B cell (primary cell): ENCODE results near the gene ANKRD44. TPM values are rescaled to one million over a fixed set of nuclear protein-coding genes. Genes with fewer than 3 reads are reported as not detected.

Experiments
- ATAC-seq: fragments of 200-7000 bp; cut with Tn5 transposase; one replicate; pipeline ENCODE4 v1.10.0; 2021; ENCODE audit warnings: low read depth, mild to moderate bottlenecking, moderate number of reproducible peaks, moderate library complexity
- CTCF ChIA-PET: fragments of 350-600 bp; sonication (Branson Sonifier 250); formaldehyde crosslinking; loops from one replicate; lab custom pipeline; 2021; ENCODE audit warnings: antibody characterized with exemption, inconsistent platforms; lab: Charles Lee
- POLR2A ChIA-PET: fragments of 350-600 bp; sonication (Branson Sonifier 250); formaldehyde crosslinking; loops from one replicate; lab custom pipeline; 2021; ENCODE audit warnings: antibody characterized with exemption; lab: Charles Lee
- DNase-seq: peaks from one replicate; pipeline ENCODE4 v3.0.0; 2013
- H2AFZ ChIP-seq: 2 replicates; pipeline ENCODE4 v1.6.1; 2012; ENCODE audit warnings: mild to moderate bottlenecking, low read depth, low read length; ENCODE audit not compliant: insufficient read depth, poor library complexity, severe bottlenecking
- H3K27ac ChIP-seq, 2 donors: 1 replicate in 1 of 2; 2 replicates in 1 of 2; pipeline ENCODE4 v1.5.1; 2012 to 2013; ENCODE audit warnings: low read length in 2 of 2, mild to moderate bottlenecking in 2 of 2, moderate library complexity in 1 of 2
- H3K27me3 ChIP-seq, 4 experiments: fragments of 200-600 bp in 1 of 4; sonication (generic) in 1 of 4; replicated peaks in 1 of 4; 1 replicate in 2 of 4; 2 replicates in 2 of 4; pipeline versions ENCODE4 v1.6.1 to v1.7.0; 2013 to 2016; ENCODE audit warnings: low read length in 3 of 4, mild to moderate bottlenecking in 2 of 4, mixed read lengths in 1 of 4, moderate library complexity in 1 of 4; ENCODE audit not compliant: insufficient read depth in 4 of 4, control insufficient read depth in 3 of 4; ENCODE audit errors: control extremely low read depth in 1 of 4
- H3K36me3 ChIP-seq, 2 experiments: replicated peaks in 1 of 2; 1 replicate in 1 of 2; 2 replicates in 1 of 2; pipeline versions ENCODE4 v1.6.1 to v1.7.1; 2013; ENCODE audit warnings: low read length in 1 of 2; ENCODE audit not compliant: insufficient read depth in 2 of 2, control insufficient read depth in 1 of 2; ENCODE audit errors: control extremely low read depth in 1 of 2, extremely low read depth in 1 of 2
- H3K4me1 ChIP-seq, 2 donors: fragments of 200-600 bp in 1 of 2; sonication (generic) in 1 of 2; 1 replicate in 1 of 2; 2 replicates in 1 of 2; pipeline versions ENCODE4 v1.5.1 to v1.6.1; 2013 to 2017; ENCODE audit warnings: low read length in 2 of 2; ENCODE audit not compliant: control insufficient read depth in 2 of 2, insufficient read depth in 2 of 2
- H3K4me2 ChIP-seq: replicated peaks from 2 replicates; pipeline ENCODE3; 2012; ENCODE audit warnings: mild to moderate bottlenecking, low read depth, low read length; ENCODE audit not compliant: poor library complexity, severe bottlenecking
- H3K4me3 ChIP-seq, 5 experiments: fragments of 200-600 bp in 1 of 5; sonication (generic) in 1 of 5; 1 replicate in 3 of 5; 2 replicates in 2 of 5; pipeline versions ENCODE4 v1.5.1 to v1.7.0; 2011 to 2016; ENCODE audit warnings: low read length in 4 of 5, mild to moderate bottlenecking in 4 of 5, low read depth in 2 of 5, control low read depth in 1 of 5, moderate library complexity in 1 of 5; ENCODE audit not compliant: insufficient read depth in 1 of 5; ENCODE audit errors: control extremely low read depth in 1 of 5, extremely low read depth in 1 of 5
- H3K79me2 ChIP-seq: fragments of 200-600 bp; sonication (generic); one replicate; pipeline ENCODE4 v1.6.0; 2016; ENCODE audit warnings: low read length; ENCODE audit not compliant: control insufficient read depth, insufficient read depth
- H3K9ac ChIP-seq: fragments of 200-600 bp; sonication (generic); 2 replicates; pipeline ENCODE4 v1.6.1; 2017; ENCODE audit warnings: mild to moderate bottlenecking, low read length, moderate library complexity
- H3K9me3 ChIP-seq, 3 donors: one replicate each; pipeline versions ENCODE4 v1.6.1 to v1.7.1; 2013; ENCODE audit warnings: low read length in 2 of 3; ENCODE audit not compliant: control insufficient read depth in 2 of 3, insufficient read depth in 1 of 3; ENCODE audit errors: control extremely low read depth in 1 of 3
- H4K20me1 ChIP-seq: 2 replicates; pipeline ENCODE4 v1.6.0; 2012; ENCODE audit warnings: mild to moderate bottlenecking, low read length; ENCODE audit not compliant: insufficient read depth, control insufficient read depth, poor library complexity, severe bottlenecking
- H3K27ac Mint-ChIP-seq: one replicate; pipeline ENCODE4 v1.8.0; 2021; ENCODE audit warnings: mixed read lengths
- H3K27me3 Mint-ChIP-seq: one replicate; pipeline ENCODE4 v1.8.0; 2021; ENCODE audit warnings: mixed read lengths
- H3K4me1 Mint-ChIP-seq: one replicate; pipeline ENCODE4 v1.8.0; 2021; ENCODE audit warnings: mixed read lengths
- H3K4me3 Mint-ChIP-seq: one replicate; pipeline ENCODE4 v1.8.0; 2021; ENCODE audit warnings: mixed read lengths
- H3K9me3 Mint-ChIP-seq: one replicate; pipeline ENCODE4 v1.8.0; 2022; ENCODE audit warnings: mixed read lengths; ENCODE audit not compliant: insufficient read depth
- CTCF ChIP-seq: fragments of 200-600 bp; IDR thresholded peaks from one replicate; pipeline ENCODE4 v1.8.0; 2022; ENCODE audit warnings: antibody characterized with exemption, mild to moderate bottlenecking
- EZH2 ChIP-seq: IDR thresholded peaks from 2 replicates; pipeline ENCODE4 v1.6.1; 2012; ENCODE audit warnings: borderline replicate concordance, low read depth, mild to moderate bottlenecking, moderate library complexity, low read length; ENCODE audit not compliant: insufficient read depth, poor library complexity, severe bottlenecking
- WGBS: methylation state at CpG from one replicate; pipeline ENCODE4 v1.1.5; 2013; ENCODE audit warnings: missing lambda C conversion rate; ENCODE audit not compliant: insufficient coverage; 5-methylcytosine and 5-hydroxymethylcytosine counted together
- intact Hi-C: fragments of 100-400 bp; cut with micrococcal nuclease; formaldehyde crosslinking; loops from one replicate; pipeline ENCODE4 v1.10.0; 2022
- polyA plus RNA-seq: library from polyadenylated mRNA; depleted of rRNA; stranded (reverse); fragments of >200 nt; gene quantifications from 2 replicates; pipeline ENCODE4 v1.2.3, GENCODE V29; 2012
- total RNA-seq, 2 donors: library from RNA; stranded (reverse); fragments of 120-200 nt in 1 of 2; gene quantifications; 1 replicate in 1 of 2; 2 replicates in 1 of 2; pipeline versions ENCODE4 v1.2.3 to v1.2.4, GENCODE V29; 2013 to 2022

Gene ANKRD44
- total and polyA plus RNA-seq, 2 donors (not counting 1 experiment from before 2014, with no cell fraction given): 92.6 to 457 TPM

- no peaks in the 10 kb centered on the region for H3K79me2 ChIP-seq
- ATAC-seq: no peak
Measured at GRCh38 chr2:196955036-196955435, 355.5 kb downstream of the ANKRD44 start.

GRCh38 chr2:196954001-196954400 is 356.6 kb downstream of the ANKRD44 start:
- Histone ChIP-seq H3K27ac (no peak overlapping the region), H3K79me2 (no peaks in the 10 kb centered on the region), H3K4me3 (no peak overlapping the region), H3K27me3 (peaks cover 0 to 3% (median 0%) of the 10 kb centered on the region in 4 experiments), H3K36me3 (no peaks in the 10 kb centered on the region), H3K4me2 (no peak overlapping the region), H2AFZ (no peak overlapping the region), H3K9me3 (no peaks in the 10 kb centered on the region), H3K9ac (no peak overlapping the region), H3K4me1 (no peaks in the 10 kb centered on the region), H4K20me1 (no peaks in the 10 kb centered on the region)
- no peak for DNase-seq
- no peaks in the 10 kb centered on the region for H3K9me3 Mint-ChIP-seq
- no peak for ATAC-seq
- no peak overlapping the region for H3K4me3 Mint-ChIP-seq
- POLR2A ChIA-PET: no interaction called here
- intact Hi-C loops: no loop called here
- 100% methylated on average over 2 of the region's 5 CpGs for WGBS
- peaks cover 12% of the 10 kb centered on the region for H3K27me3 Mint-ChIP-seq
- H3K4me1 Mint-ChIP-seq: no peaks in the 10 kb centered on the region
- no peak overlapping the region for H3K27ac Mint-ChIP-seq
- CTCF ChIA-PET: no interaction called here
- no peak for TF ChIP-seq CTCF
- no peak for TF ChIP-seq EZH2

More at GRCh38 chr2:196955036-196955435, 355.5 kb downstream of the ANKRD44 start:
- H3K4me3 Mint-ChIP-seq: no peak overlapping the region
- Histone ChIP-seq H3K27me3 (peaks cover 0 to 2% (median 0%) of the 10 kb centered on the region in 4 experiments), H3K4me3 (no peak overlapping the region), H2AFZ (no peak overlapping the region), H3K4me2 (no peak overlapping the region), H4K20me1 (no peaks in the 10 kb centered on the region), H3K9ac (no peak overlapping the region), H3K4me1 (no peaks in the 10 kb centered on the region), H3K36me3 (no peaks in the 10 kb centered on the region), H3K27ac (no peak overlapping the region), H3K9me3 (no peaks in the 10 kb centered on the region)
- H3K27ac Mint-ChIP-seq: no peak overlapping the region
- H3K4me1 Mint-ChIP-seq: no peaks in the 10 kb centered on the region
- peaks cover 11% of the 10 kb centered on the region for H3K27me3 Mint-ChIP-seq
- ChIA-PET POLR2A (no interaction called here), CTCF (no interaction called here)
- no peaks in the 10 kb centered on the region for H3K9me3 Mint-ChIP-seq
- DNase-seq: no peak
- no peak for TF ChIP-seq EZH2
- TF ChIP-seq CTCF: no peak
- intact Hi-C loops: no loop called here
- 83% methylated on average over 1 of the region's 3 CpGs for WGBS
